Measurements from ENCODE around the gene TLL2.

TLL2 gene

DNA sequence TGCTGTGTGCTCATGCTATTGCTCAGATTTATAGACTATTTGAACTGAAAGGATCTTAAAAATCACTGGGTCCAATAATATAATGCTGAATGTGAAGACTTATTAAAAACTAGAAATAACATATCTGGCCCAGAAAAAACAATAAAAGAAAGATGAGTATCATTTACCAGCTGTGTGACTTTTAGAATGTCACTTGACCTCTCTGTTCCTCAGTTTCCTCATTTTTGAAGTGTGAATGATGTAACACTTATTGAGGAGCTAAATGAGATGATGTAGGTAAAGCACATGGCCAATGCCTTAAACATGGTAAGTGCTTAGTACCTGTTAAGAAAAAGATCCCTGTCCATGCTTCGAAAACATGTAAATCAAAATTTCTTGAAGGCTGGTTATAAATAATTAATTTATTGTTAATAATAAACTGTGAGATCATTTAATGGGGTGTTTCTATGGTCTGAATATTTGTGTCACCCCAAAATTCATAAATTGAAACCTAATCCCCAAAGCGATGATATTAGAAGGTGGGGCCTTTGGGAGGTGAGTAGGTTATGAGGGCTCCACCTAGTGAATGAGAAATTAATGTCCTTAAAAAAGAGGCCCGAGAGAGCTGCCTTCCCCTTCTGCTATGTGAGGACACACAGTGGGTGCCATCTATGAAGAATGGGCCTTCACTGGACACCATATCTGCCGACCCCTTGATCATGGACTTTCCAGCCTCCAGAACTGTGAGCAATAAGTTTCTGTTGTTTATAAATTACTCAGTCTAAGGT is 196.5 kb downstream of the TLL2 start:
- no peak for DNase-seq

Measured in OCI-M1 (cell line).